Measurements from ENCODE around the gene STK11IP.

Gene STK11IP

GRCh38 chr2:219578811-219579613, 18.6 kb upstream of the STK11IP start:
- no peak for DNase-seq (ENCODE audit: low read depth in 2 of 2)

GRCh38 chr2:219581346-219581745, 16.3 kb upstream of the STK11IP start:
- no peak for DNase-seq (ENCODE audit: low read depth in 2 of 2)

- DNase-seq (ENCODE audit: low read depth in 2 of 2) = no peak
Observed at GRCh38 chr2:219591091-219591490, 6.6 kb upstream of the STK11IP start.

- no peak for DNase-seq (ENCODE audit: low read depth in 2 of 2)
Observed at GRCh38 chr2:219592736-219593135, 4.9 kb upstream of the STK11IP start.

GRCh38 chr2:219593154-219593553, 4.5 kb upstream of the STK11IP start:
- DNase-seq (ENCODE audit: low read depth in 2 of 2) = no peak

- no peak for DNase-seq (ENCODE audit: low read depth in 2 of 2)
Observed at GRCh38 chr2:219595256-219595655, 2.4 kb upstream of the STK11IP start.

GRCh38 chr2:219596954-219597551, 604 bp upstream of the STK11IP start:
- no peak for DNase-seq (ENCODE audit: low read depth in 2 of 2)

- no peak for DNase-seq (ENCODE audit: low read depth in 2 of 2)
Observed at GRCh38 chr2:219598308-219599078, 836 bp downstream of the STK11IP start.

GRCh38 chr2:219603771-219604170, 6.1 kb downstream of the STK11IP start:
- DNase-seq (ENCODE audit: low read depth in 2 of 2) = no peak

- DNase-seq (ENCODE audit: low read depth in 2 of 2) = no peak
Observed at GRCh38 chr2:219605607-219605954, 7.9 kb downstream of the STK11IP start.

- no peak for DNase-seq (ENCODE audit: low read depth in 2 of 2)
Observed at GRCh38 chr2:219607931-219608330, 10.3 kb downstream of the STK11IP start.

- no peak for DNase-seq (ENCODE audit: low read depth in 2 of 2)
Observed at GRCh38 chr2:219608399-219608964, 10.8 kb downstream of the STK11IP start.

GRCh38 chr2:219609149-219609750, 11.6 kb downstream of the STK11IP start:
- DNase-seq (ENCODE audit: low read depth in 2 of 2) = no peak

GRCh38 chr2:219611306-219611705, 13.6 kb downstream of the STK11IP start:
- DNase-seq (ENCODE audit: low read depth in 2 of 2) = no peak

- DNase-seq (ENCODE audit: low read depth in 2 of 2) = no peak
Observed at GRCh38 chr2:219611866-219612576, 14.4 kb downstream of the STK11IP start.

GRCh38 chr2:219612577-219613286, 15.1 kb downstream of the STK11IP start:
- DNase-seq (ENCODE audit: low read depth in 2 of 2) = no peak

GRCh38 chr2:219613461-219614070, 15.9 kb downstream of the STK11IP start:
- no peak for DNase-seq (ENCODE audit: low read depth in 2 of 2)

GRCh38 chr2:219614076-219614860, 16.6 kb downstream of the STK11IP start:
- no peak for DNase-seq (ENCODE audit: low read depth in 2 of 2)

- no peak for DNase-seq (ENCODE audit: low read depth in 2 of 2)
Observed at GRCh38 chr2:219615036-219615435, 17.4 kb downstream of the STK11IP start.

Measured in stimulated activated CD8-positive, alpha-beta memory T cell treated with anti-CD3 and anti-CD28 coated beads, Interleukin-15, amount 100 ng/mL, for 4 hours (primary cell).